ENCODE results near the gene SH3BGRL3.

SH3BGRL3 gene

GRCh38 chr1:26277719-26278118, 2.2 kb upstream of the SH3BGRL3 start:
- DNase-seq (ENCODE audit: low spot score) (no peak), FAIRE-seq (no peak)

- no peak for DNase-seq (ENCODE audit: low spot score)
These were observed 1.6 kb upstream of the SH3BGRL3 start for GRCh38 chr1:26278303-26278702.

GRCh38 chr1:26278724-26279455, 996 bp upstream of the SH3BGRL3 start:
- FAIRE-seq (no peak), DNase-seq (ENCODE audit: low spot score) (no peak)

More at GRCh38 chr1:26278303-26278702, 1.6 kb upstream of the SH3BGRL3 start:
- FAIRE-seq = no peak

GRCh38 chr1:26280333-26281042, 602 bp downstream of the SH3BGRL3 start:
- FAIRE-seq (no peak), DNase-seq (ENCODE audit: low spot score) (peak; percentile 71)

GRCh38 chr1:26281091-26281958, 1.4 kb downstream of the SH3BGRL3 start:
- DNase-seq (ENCODE audit: low spot score) = no peak
- FAIRE-seq = no peak

GRCh38 chr1:26281971-26282370, 2.1 kb downstream of the SH3BGRL3 start:
- DNase-seq (ENCODE audit: low spot score) = no peak
- no peak for FAIRE-seq

- DNase-seq (ENCODE audit: low spot score) = no peak
- no peak for FAIRE-seq
These were observed 2.6 kb downstream of the SH3BGRL3 start for GRCh38 chr1:26282401-26282918.

- DNase-seq (ENCODE audit: low spot score) (no peak), FAIRE-seq (no peak)
These were observed 3.5 kb downstream of the SH3BGRL3 start for GRCh38 chr1:26283279-26283853.

GRCh38 chr1:26283871-26284596, 4.1 kb downstream of the SH3BGRL3 start:
- FAIRE-seq (no peak), DNase-seq (ENCODE audit: low spot score) (no peak)

- FAIRE-seq = peak; percentile 58
- DNase-seq (ENCODE audit: low spot score) = peak; percentile 93
These were observed 4.9 kb downstream of the SH3BGRL3 start for GRCh38 chr1:26284597-26285347.

GRCh38 chr1:26285366-26286063, 5.6 kb downstream of the SH3BGRL3 start:
- DNase-seq (ENCODE audit: low spot score) (no peak), FAIRE-seq (no peak)

- FAIRE-seq = no peak
- no peak for DNase-seq (ENCODE audit: low spot score)
These were observed 6.2 kb downstream of the SH3BGRL3 start for GRCh38 chr1:26286064-26286416.

GRCh38 chr1:26287033-26287711, 7.3 kb downstream of the SH3BGRL3 start:
- DNase-seq (ENCODE audit: low spot score) (no peak), FAIRE-seq (no peak)

- FAIRE-seq (no peak), DNase-seq (ENCODE audit: low spot score) (no peak)
These were observed 7.9 kb downstream of the SH3BGRL3 start for GRCh38 chr1:26287811-26288210.

GRCh38 chr1:26288311-26288941, 8.5 kb downstream of the SH3BGRL3 start:
- DNase-seq (ENCODE audit: low spot score) = no peak
- no peak for FAIRE-seq

GRCh38 chr1:26289158-26290059, 9.5 kb downstream of the SH3BGRL3 start:
- FAIRE-seq (no peak), DNase-seq (ENCODE audit: low spot score) (no peak)
